Ovary (tissue), 9 donors: ENCODE results near the gene RERE. TPM values are rescaled to one million over a fixed set of nuclear protein-coding genes. Genes with fewer than 3 reads are reported as not detected.

Experiments
- DNase-seq, 5 donors: peaks; one replicate each; pipeline ENCODE4 v3.0.0-alpha.2; 2019 to 2020
- H3K27ac ChIP-seq, 2 donors: fragments of 200-600 bp; one replicate each; pipeline versions ENCODE4 v1.5.1 to v1.8.0; 2019 to 2022
- H3K27me3 ChIP-seq: fragments of 200-600 bp; one replicate; pipeline ENCODE4 v1.8.0; 2022
- H3K36me3 ChIP-seq: fragments of 200-600 bp; sonication (generic); one replicate; pipeline ENCODE4 v1.5.1; 2019
- H3K4me1 ChIP-seq: one replicate; pipeline ENCODE4 v1.8.1; 2013; ENCODE audit warnings: mild to moderate bottlenecking, moderate library complexity; ENCODE audit not compliant: insufficient read depth
- H3K4me3 ChIP-seq: fragments of 200-600 bp; sonication (generic); one replicate; pipeline ENCODE4 v1.5.1; 2017
- H3K9me3 ChIP-seq, 2 donors: fragments of 200-600 bp in 1 of 2; sonication (generic) in 1 of 2; one replicate each; pipeline versions ENCODE4 v1.5.1 to v1.8.1; 2013 to 2019; ENCODE audit warnings: mild to moderate bottlenecking in 1 of 2, moderate library complexity in 1 of 2
- EP300 ChIP-seq: sonication (generic); formaldehyde crosslinking; IDR thresholded peaks from one replicate; pipeline ENCODE4 v1.6.1; 2017; ENCODE audit warnings: antibody characterized with exemption
- POLR2A ChIP-seq: fragments of 450-650 bp; IDR thresholded peaks from one replicate; pipeline ENCODE4 v1.6.1; 2017; ENCODE audit warnings: antibody characterized with exemption, mild to moderate bottlenecking, moderate library complexity
- WGBS, 3 donors: extraction: QIAGEN DNeasy Blood & Tissue Kit in 1 of 3; methylation state at CpG; one replicate each; pipeline versions ENCODE4 v1.1.5 to v1.1.7; 2013 to 2017; 5-methylcytosine and 5-hydroxymethylcytosine counted together
- intact Hi-C, 4 donors: fragments of 100-400 bp; cut with DNase I; formaldehyde crosslinking; loops; one replicate each; pipeline versions ENCODE4 v1.11.0 to v1.15.1; 2022 to 2023
- polyA plus RNA-seq, 2 donors: library from polyadenylated mRNA; stranded (reverse); fragments of 200-250 nt in 1 of 2; fragments of 350-450 nt in 1 of 2; fragmentation: Illumina TruSeq in 1 of 2; extraction: RNeasy Lipid Tissue Mini Kit (QIAGEN cat#74804) in 1 of 2; gene quantifications; one replicate each; pipeline ENCODE4 v1.2.3, GENCODE V29; 2013 to 2014
- total RNA-seq, 7 donors: library from RNA; depleted of rRNA in 2 of 7; stranded (reverse); fragments of >200 nt in 2 of 7; fragmentation: NEBNext Ultra II Directional in 3 of 7; extraction: Animal tissue kit (Norgen Biotek cat#: 25700) in 3 of 7; gene quantifications; one replicate each; pipeline versions ENCODE4 v1.1.0 to v1.2.4, GENCODE V29; 2016 to 2023
- TF ChIP-seq, protein P1 (sequence below), 3 donors: fragments of 450-650 bp in 2 of 3; fragments of 200-600 bp in 1 of 3; IDR thresholded peaks; one replicate each; pipeline versions ENCODE4 v1.5.1 to v1.8.0; 2016 to 2022; ENCODE audit warnings: antibody characterized with exemption in 3 of 3, mild to moderate bottlenecking in 1 of 3
- donor health status: DM: no; HTN: no; CAD: no; lungs with moderate emphysema.
- donor health status: DM: no; HTN: no; CAD: no.
- donor health status: Bipolar disorder and iron deficiency.
- donor health status: DM: yes; HTN: yes; CAD: no.
- donor health status: DM: no; HTN: no; CAD: no.
- donor health status: DM: yes; HTN: yes; CAD: no.

RERE gene
- total and polyA plus RNA-seq, 9 donors, result 36.7 to 119 (median 114) TPM

DNA sequence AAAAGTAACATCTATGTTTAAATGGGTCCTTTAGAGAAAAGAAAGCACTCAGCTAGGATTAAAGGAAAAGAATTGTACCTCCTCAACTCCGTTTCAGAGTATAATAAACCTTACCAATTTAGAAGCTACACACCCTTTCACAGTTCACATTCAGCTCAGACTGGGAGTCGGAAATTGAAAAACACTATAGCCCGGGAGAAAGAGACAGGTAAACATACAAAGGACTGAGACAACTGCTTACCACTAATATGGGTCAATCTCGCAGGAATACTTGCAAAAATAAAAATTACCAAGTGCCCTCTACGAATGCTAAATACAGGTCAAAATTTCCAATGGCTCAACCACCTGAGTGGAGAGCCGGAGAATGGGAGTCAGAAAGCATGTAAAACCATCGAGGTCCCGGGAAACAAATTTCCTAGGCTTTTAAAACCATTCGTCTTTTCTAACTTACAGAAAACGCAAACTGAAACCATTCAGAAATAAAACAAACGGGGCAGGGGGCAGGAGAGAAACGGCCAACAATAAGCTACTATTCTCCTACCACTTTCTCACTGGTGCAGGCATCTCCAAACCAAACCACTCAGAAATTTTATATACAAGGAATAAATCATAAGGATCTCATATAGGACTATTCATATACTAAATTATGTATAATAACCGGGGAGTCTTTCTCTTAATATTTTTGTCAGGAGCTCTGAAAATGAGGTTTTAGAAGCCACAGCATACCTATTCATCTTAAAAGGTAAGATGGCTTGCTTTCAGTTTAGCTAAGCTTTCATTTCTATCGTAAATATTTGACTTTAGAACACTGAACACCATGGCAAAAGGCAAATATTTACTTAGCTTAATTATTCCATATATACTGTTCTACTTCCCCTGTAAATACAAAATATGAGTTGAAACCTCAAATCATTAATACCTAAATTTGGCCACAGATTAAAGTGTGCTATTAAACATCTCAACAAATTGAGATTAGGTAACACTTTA lies 136.5 kb downstream of the RERE start:
- H3K9me3 ChIP-seq, result no peaks in the 10 kb centered on the region
- H3K27me3 ChIP-seq, result no peaks in the 10 kb centered on the region
- WGBS, 3 donors, result 35 to 67% (median 54%) methylated on average over 14 of the region's 14 CpGs
- no peak overlapping the region for H3K27ac ChIP-seq
- peaks cover 4% of the 10 kb centered on the region for H3K4me1 ChIP-seq
- intact Hi-C loops, result no loop called here
- H3K4me3 ChIP-seq, result no peak overlapping the region
- TF ChIP-seq, protein P1, sequence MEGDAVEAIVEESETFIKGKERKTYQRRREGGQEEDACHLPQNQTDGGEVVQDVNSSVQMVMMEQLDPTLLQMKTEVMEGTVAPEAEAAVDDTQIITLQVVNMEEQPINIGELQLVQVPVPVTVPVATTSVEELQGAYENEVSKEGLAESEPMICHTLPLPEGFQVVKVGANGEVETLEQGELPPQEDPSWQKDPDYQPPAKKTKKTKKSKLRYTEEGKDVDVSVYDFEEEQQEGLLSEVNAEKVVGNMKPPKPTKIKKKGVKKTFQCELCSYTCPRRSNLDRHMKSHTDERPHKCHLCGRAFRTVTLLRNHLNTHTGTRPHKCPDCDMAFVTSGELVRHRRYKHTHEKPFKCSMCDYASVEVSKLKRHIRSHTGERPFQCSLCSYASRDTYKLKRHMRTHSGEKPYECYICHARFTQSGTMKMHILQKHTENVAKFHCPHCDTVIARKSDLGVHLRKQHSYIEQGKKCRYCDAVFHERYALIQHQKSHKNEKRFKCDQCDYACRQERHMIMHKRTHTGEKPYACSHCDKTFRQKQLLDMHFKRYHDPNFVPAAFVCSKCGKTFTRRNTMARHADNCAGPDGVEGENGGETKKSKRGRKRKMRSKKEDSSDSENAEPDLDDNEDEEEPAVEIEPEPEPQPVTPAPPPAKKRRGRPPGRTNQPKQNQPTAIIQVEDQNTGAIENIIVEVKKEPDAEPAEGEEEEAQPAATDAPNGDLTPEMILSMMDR (IDR thresholded peaks at IDR 0.05), result no peak
- DNase-seq, result no peak
- no peaks in the 10 kb centered on the region for H3K36me3 ChIP-seq

DNA sequence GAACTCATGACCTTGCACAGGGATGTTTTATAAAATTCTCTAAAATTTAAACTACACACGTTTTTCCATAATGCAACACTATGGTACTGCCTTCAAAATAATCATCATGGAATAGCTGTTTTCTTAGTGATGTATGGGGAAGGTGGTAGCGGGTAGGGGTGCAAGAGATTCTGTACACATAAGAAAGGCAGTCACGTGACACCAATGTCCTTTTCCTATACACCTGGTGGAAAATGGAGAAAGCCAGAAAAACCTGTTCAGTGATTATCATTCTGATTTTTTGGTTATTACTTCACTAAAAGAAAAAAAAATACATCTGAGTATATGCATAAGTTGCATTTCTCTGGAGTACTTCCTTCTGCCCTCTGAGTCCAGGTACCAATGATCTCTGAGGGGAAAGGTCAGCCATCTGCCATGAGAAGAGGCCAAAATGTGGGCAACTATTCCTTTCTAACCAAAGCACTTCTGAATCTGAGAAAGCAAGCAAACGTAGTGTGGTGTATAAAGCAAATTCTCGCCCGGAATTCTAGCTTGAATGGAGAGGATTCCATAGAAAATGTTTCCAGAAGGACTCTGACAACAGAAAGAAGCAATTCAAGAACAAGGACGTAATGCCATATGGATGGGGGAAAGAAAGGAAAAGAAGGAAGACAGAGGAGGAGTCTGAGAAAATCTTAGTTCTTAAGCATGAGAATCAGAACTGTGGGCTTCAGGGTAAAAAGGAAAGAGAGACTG lies 137.3 kb downstream of the RERE start:
- no peaks in the 10 kb centered on the region for H3K36me3 ChIP-seq
- H3K4me3 ChIP-seq, result no peak overlapping the region
- no peak for DNase-seq
- H3K27me3 ChIP-seq, result no peaks in the 10 kb centered on the region
- H3K27ac ChIP-seq, result no peak overlapping the region
- H3K9me3 ChIP-seq, result no peaks in the 10 kb centered on the region
- peaks cover 2% of the 10 kb centered on the region for H3K4me1 ChIP-seq
- 65 to 86% (median 74%) methylated on average over 7 of the region's 7 CpGs for WGBS, 3 donors
- TF ChIP-seq POLR2A (no peak), EP300 (no peak)
- TF ChIP-seq, protein P1 (IDR thresholded peaks at IDR 0.05), result no peak
- intact Hi-C loops, result loop anchor here in 1 of 4 donors (10.0 kb wide), 1 partner anchor 115 kb away; no protein-coding TSS in a partner anchor

DNA sequence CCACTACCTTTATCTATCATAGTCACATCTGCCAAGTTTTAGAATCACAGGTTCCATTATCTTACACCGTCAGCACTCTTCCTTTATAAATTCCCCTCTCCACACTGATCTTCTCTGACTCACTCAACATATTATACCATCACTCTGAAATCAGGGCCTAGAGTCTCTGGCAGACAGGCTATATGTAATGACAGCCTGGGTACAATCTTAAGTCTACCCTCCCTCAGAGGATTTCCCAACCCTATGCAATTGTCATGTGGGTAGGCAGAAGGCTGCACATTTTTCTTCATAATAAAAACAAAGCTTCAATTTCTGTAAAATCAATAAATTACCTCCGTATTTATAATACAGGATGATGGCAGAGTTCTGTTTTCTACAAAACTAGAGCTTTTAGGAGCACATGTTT lies 138.0 kb downstream of the RERE start:
- Histone ChIP-seq H3K4me1 (peaks cover 2% of the 10 kb centered on the region), H3K9me3 (no peaks in the 10 kb centered on the region), H3K4me3 (no peak overlapping the region), H3K27me3 (no peaks in the 10 kb centered on the region), H3K36me3 (no peaks in the 10 kb centered on the region), H3K27ac (no peak overlapping the region)
- WGBS, 3 donors, result 67 to 73% (median 69%) methylated on average over 2 of the region's 2 CpGs
- TF ChIP-seq, protein P1 (IDR thresholded peaks at IDR 0.05), result no peak
- TF ChIP-seq EP300 (no peak), POLR2A (no peak)
- DNase-seq, result no peak
- intact Hi-C loops, result loop anchor here in 1 of 4 donors (10.0 kb wide), 1 partner anchor 115 kb away; no protein-coding TSS in a partner anchor

DNA sequence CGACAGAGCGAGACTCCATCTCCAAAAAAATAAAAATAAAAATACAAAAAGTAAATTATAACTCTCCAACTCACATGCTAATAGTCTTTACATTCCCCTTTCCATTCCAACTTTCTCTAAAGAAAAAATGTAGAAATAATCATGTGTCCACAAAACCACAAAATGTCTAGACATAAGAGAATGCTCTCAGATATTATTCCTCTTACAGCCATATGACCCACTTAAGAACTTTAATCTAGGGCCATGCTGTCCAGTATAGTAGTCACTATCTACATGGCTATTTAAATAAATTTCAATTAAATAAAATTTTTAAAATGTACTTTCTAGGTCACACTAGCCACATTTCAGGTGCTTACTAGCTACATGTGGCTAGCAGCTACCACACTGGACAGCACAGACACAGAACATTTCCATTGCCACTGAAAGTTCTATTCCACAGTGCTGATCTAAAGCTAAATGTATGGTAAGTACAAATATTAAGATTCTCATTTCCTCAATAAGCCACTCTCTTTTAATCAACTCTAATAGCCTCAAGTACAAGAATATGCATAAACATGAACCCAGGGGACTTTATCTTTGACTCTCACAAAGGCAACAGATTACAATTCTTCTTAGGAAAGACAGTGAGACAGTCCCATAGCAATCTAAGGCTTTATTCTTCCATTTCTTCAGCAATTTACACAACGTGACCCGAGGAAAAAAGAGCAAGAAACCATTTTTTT lies 138.6 kb downstream of the RERE start:
- 75 to 83% (median 82%) methylated on average over 4 of the region's 4 CpGs for WGBS, 3 donors
- no peak for TF ChIP-seq POLR2A
- TF ChIP-seq EP300, result no peak
- TF ChIP-seq, protein P1 (IDR thresholded peaks at IDR 0.05), result no peak
- no peaks in the 10 kb centered on the region for H3K9me3 ChIP-seq
- no peaks in the 10 kb centered on the region for H3K36me3 ChIP-seq
- DNase-seq, result no peak
- H3K4me1 ChIP-seq, result peaks cover 2% of the 10 kb centered on the region
- H3K27me3 ChIP-seq, result no peaks in the 10 kb centered on the region
- no peak overlapping the region for H3K4me3 ChIP-seq
- H3K27ac ChIP-seq, result no peak overlapping the region
- intact Hi-C loops, result loop anchor here in 1 of 4 donors (10.0 kb wide), 1 partner anchor 114 kb away; no protein-coding TSS in a partner anchor
